ENCODE results near the gene CLSTN2.

The CLSTN2 gene

GRCh38 chr3:140449413-140450256, 514.6 kb downstream of the CLSTN2 start:
- TF ChIP-seq, protein P1, sequence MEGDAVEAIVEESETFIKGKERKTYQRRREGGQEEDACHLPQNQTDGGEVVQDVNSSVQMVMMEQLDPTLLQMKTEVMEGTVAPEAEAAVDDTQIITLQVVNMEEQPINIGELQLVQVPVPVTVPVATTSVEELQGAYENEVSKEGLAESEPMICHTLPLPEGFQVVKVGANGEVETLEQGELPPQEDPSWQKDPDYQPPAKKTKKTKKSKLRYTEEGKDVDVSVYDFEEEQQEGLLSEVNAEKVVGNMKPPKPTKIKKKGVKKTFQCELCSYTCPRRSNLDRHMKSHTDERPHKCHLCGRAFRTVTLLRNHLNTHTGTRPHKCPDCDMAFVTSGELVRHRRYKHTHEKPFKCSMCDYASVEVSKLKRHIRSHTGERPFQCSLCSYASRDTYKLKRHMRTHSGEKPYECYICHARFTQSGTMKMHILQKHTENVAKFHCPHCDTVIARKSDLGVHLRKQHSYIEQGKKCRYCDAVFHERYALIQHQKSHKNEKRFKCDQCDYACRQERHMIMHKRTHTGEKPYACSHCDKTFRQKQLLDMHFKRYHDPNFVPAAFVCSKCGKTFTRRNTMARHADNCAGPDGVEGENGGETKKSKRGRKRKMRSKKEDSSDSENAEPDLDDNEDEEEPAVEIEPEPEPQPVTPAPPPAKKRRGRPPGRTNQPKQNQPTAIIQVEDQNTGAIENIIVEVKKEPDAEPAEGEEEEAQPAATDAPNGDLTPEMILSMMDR (IDR thresholded peaks at IDR 0.05; ENCODE audit: control insufficient read depth, insufficient read depth, low read depth, low read length, missing control alignments): no peak
- H3K4me3 ChIP-seq (ENCODE audit: control insufficient read depth, low read depth, low read length): no peak overlapping the region
- no peak for DNase-seq (ENCODE audit: low read depth)

DNA sequence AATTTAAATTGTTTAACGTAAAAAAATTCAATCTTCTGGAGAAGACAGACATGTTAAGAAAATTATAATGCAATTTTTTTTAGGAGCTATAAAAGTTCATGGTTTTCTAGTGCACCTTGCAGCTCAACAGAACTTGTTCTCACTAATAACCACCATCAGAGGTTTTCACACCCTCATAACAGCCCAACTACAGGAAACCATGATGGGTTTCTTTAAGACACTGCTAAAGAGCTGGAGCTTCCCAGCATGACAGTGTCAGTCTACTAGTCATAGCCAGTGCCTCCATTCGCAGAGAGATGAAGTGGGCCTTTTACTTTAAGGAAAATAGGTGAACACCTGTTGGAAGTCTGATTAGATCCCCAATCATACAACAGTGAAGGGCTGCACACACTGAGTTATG, 518.8 kb downstream of the CLSTN2 start:
- no peak for DNase-seq (ENCODE audit: low read depth)
- H3K4me3 ChIP-seq (ENCODE audit: control insufficient read depth, low read depth, low read length): no peak overlapping the region
- TF ChIP-seq, protein P1 (IDR thresholded peaks at IDR 0.05; ENCODE audit: control insufficient read depth, insufficient read depth, low read depth, low read length, missing control alignments): no peak

DNA sequence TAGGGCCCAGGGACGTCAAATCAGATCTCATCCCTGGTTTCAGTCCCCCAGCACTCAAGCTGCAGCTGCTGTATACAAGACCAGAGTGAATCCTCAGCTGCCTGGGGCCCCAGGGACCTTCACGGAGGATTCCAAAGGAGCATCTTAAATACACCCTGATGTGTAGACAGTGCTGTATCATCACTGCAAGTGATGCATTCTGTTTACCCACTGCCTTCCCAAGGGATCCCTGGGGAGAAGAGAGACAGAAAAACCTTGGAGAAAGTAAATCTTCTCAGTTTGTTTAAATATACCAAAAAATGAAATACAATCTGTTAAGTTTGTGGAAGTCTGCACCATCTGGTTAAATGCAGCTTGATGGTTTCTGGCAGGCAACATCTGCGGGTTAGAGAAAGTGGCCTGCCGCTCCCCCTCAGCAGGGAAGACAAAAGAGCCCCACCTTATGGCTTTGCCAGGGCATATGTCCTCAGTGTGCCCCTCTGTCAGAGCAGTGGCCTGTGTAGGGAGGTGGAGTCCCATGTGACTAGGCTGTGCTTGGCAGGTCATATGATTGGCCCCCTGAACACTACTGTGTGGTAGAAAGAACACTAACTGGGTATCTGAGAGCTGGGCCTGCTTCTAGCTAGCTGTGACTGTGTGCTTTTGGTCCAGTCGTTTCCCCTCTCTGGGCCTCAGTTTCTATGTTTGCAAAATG, 520.7 kb downstream of the CLSTN2 start:
- DNase-seq (ENCODE audit: low read depth): no peak
- TF ChIP-seq, protein P1 (IDR thresholded peaks at IDR 0.05; ENCODE audit: control insufficient read depth, insufficient read depth, low read depth, low read length, missing control alignments): no peak
- no peak overlapping the region for H3K4me3 ChIP-seq (ENCODE audit: control insufficient read depth, low read depth, low read length)

- DNase-seq (ENCODE audit: low read depth): no peak
- no peak overlapping the region for H3K4me3 ChIP-seq (ENCODE audit: control insufficient read depth, low read depth, low read length)
- TF ChIP-seq, protein P1 (IDR thresholded peaks at IDR 0.05; ENCODE audit: control insufficient read depth, insufficient read depth, low read depth, low read length, missing control alignments): no peak
Observed at GRCh38 chr3:140456974-140457373, 522.0 kb downstream of the CLSTN2 start.

DNA sequence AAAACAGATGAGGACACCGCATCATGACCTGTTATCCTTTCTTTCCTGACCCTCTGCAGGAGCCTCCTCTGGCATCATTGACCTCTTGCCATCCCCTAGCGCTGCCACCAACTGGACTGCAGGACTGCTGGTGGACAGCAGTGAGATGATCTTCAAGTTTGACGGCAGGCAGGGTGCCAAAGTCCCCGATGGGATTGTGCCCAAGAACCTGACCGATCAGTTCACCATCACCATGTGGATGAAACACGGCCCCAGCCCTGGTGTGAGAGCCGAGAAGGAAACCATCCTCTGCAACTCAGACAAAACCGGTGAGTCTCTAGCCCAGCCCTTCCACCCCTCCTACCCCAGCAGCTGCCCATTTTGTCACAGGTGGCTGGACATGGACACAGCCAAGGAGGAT, 524.5 kb downstream of the CLSTN2 start:
- TF ChIP-seq, protein P1 (IDR thresholded peaks at IDR 0.05; ENCODE audit: control insufficient read depth, insufficient read depth, low read depth, low read length, missing control alignments): no peak
- H3K4me3 ChIP-seq (ENCODE audit: control insufficient read depth, low read depth, low read length): no peak overlapping the region
- no peak for DNase-seq (ENCODE audit: low read depth)

DNA sequence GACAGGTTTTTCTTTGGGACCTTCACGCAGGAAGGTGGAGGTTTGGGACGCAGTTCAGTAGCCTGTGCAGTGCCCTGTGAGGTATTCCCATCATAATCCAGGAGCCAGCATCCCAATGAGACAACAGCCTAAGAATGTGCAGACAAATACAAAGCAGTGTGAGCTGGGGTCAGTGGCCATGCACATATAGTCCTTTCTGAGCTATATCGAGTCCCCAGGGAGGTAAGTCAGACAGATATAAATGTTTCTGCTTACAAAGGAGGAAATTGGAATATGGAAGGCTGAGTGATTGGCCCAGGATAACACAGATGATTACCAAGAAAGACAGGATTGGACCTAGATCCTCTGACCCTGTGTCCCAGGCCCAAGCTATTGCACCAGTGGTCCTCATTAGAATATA, 526.3 kb downstream of the CLSTN2 start:
- DNase-seq (ENCODE audit: low read depth): no peak
- TF ChIP-seq, protein P1 (IDR thresholded peaks at IDR 0.05; ENCODE audit: control insufficient read depth, insufficient read depth, low read depth, low read length, missing control alignments): no peak

More for the DNA sequence above, 526.3 kb downstream of the CLSTN2 start:
- H3K4me3 ChIP-seq (ENCODE audit: control insufficient read depth, low read depth, low read length): no peak overlapping the region

All from AG09309 (cell line).